Measurements from ENCODE around the gene NMRAL1.

NMRAL1 gene

DNA sequence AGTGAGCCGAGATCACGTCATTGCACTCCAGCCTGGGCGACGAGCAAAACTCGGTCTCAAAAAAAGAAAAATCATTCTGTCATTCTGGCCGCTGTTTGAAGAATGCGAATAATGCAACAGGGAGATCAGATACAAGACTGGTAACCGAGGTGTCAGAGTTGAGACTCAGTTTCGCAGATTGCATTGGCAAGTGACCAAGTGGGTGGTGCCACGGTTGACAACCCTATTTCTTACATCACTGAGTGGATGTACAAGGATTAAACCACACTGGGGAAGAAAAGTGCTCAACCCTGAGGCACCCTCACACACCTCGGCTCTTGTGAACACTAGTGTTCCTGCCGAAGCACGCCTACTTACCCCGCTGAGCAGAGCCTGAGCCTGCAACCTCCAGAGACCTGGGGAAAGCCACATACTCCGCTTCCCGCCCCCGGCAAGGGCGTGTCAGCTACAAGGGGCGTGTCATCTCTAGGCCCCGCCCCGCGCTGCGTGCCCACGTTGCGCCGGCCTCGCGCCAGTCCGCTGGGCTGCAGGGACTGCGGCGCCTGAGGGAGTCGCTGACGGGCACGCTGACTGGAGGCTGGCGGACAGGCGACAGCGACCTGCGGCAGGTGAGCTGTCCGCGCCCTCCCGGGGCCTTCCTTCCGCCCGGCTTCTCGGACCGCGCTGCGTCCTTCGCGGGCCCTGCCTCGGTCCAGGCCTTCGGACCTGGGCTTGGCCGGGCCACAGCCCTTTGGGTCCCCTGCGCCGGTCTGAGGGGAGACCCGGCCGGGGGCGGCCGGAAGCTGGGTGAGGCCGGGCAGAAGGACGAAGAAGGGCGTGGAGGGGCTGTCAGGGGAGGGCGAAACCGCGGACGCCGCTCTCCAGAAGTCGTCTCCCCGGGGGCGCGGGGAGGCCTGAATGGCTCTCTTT lies 1.7 kb upstream of the NMRAL1 start, which contains the start of gene HMOX2:
Gene HMOX2 (plus strand): TSS at position 519 of the 909 bp plus-strand sequence. CDS start 29,127 bp downstream, outside the sequence.
- no peaks in the 10 kb centered on the region for H3K4me1 ChIP-seq (ENCODE audit: insufficient read depth, insufficient read length)

DNA sequence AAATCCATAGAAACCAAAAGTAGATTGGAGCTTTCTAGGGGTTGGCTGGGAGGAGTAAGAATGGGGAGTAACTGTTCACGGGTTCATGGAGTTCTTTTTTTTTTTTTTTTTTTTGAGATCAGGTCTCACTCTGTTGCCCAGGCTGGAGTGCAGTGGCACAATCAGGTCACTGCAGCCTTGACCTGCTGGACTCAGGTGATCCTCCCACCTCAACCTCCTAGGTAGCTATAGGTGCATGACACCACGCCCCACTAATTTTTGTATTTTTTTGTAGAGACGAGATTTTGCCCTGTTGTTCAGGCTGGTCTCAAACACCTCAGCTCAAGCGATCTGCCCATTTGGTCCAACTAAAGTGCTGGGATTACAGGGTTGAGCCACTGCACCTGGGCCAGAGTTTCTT lies 1.5 kb downstream of the NMRAL1 start:
- no peak for DNase-seq (ENCODE audit: low read depth, low spot score)
- Histone ChIP-seq H3K27me3 (ENCODE audit: insufficient read depth, insufficient read length) (no peaks in the 10 kb centered on the region), H3K9me3 (ENCODE audit: insufficient read depth, low read length) (peaks cover 10% of the 10 kb centered on the region; the same call in 1 of the 2 replicates), H3K4me1 (ENCODE audit: insufficient read depth, insufficient read length) (no peaks in the 10 kb centered on the region), H3K9ac (ENCODE audit: insufficient read length, low read depth) (no peak overlapping the region), H3K36me3 (ENCODE audit: insufficient read depth, insufficient read length, low read length) (peaks cover 18% of the 10 kb centered on the region), H3K4me3 (ENCODE audit: insufficient read length, low read depth) (no peak overlapping the region)
- TF ChIP-seq ZNF274 (IDR thresholded peaks at IDR 0.05; ENCODE audit: low read depth, low read length) (no peak), YY1 (IDR thresholded peaks at IDR 0.05; ENCODE audit: insufficient read depth, insufficient read length) (no peak)

More for the DNA sequence above, 1.7 kb upstream of the NMRAL1 start, which contains the start of gene HMOX2:
- no peak for TF ChIP-seq ZNF274 (IDR thresholded peaks at IDR 0.05; ENCODE audit: low read depth, low read length)
- TF ChIP-seq SUZ12 (IDR thresholded peaks at IDR 0.05; ENCODE audit: extremely low read depth, insufficient read depth, insufficient read length), result no peak
- TF ChIP-seq YY1 (IDR thresholded peaks at IDR 0.05; ENCODE audit: insufficient read depth, insufficient read length), result no peak
- Histone ChIP-seq H3K9me3 (ENCODE audit: insufficient read depth, low read length) (peaks cover 10% of the 10 kb centered on the region; the same call in 1 of the 2 replicates), H3K9ac (ENCODE audit: insufficient read length, low read depth) (peak within 1 kb of the TSS; percentile 89), H3K4me3 (ENCODE audit: insufficient read length, low read depth) (peak within 1 kb of the TSS; percentile 84), H3K27me3 (ENCODE audit: insufficient read depth, insufficient read length) (no peaks in the 10 kb centered on the region), H3K36me3 (ENCODE audit: insufficient read depth, insufficient read length, low read length) (peaks cover 14% of the 10 kb centered on the region)
- peak; percentile 94 for DNase-seq (ENCODE audit: low read depth, low spot score)

DNA sequence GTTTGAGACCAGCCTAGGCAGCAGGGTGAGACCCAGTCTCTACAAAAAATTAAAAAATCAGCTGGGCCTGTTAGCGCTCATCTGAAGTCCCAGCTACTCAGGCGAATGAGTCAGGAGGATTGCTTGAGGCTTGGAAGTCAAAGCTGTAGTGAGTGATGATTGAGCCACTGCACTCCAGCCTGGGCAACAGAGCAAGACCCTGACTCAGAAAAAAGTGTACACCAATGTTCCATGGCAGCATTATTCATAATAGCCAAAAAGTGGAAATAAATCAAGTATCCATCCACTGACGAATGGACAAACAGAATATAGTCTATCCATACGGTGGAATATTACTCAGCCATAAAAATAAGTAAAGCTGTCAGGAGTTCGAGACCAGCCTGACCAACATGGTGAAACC lies 2.6 kb downstream of the NMRAL1 start:
- H3K36me3 ChIP-seq (ENCODE audit: insufficient read depth, insufficient read length, low read length), result peaks cover 27% of the 10 kb centered on the region
- peaks cover 10% of the 10 kb centered on the region; the same call in 1 of the 2 replicates for H3K9me3 ChIP-seq (ENCODE audit: insufficient read depth, low read length)
- no peaks in the 10 kb centered on the region for H3K27me3 ChIP-seq (ENCODE audit: insufficient read depth, insufficient read length)
- no peak overlapping the region for H3K4me3 ChIP-seq (ENCODE audit: insufficient read length, low read depth)
- DNase-seq (ENCODE audit: low read depth, low spot score), result no peak
- H3K9ac ChIP-seq (ENCODE audit: insufficient read length, low read depth), result no peak overlapping the region
- no peaks in the 10 kb centered on the region for H3K4me1 ChIP-seq (ENCODE audit: insufficient read depth, insufficient read length)
- TF ChIP-seq ZNF274 (IDR thresholded peaks at IDR 0.05; ENCODE audit: low read depth, low read length) (no peak), YY1 (IDR thresholded peaks at IDR 0.05; ENCODE audit: insufficient read depth, insufficient read length) (no peak), SUZ12 (IDR thresholded peaks at IDR 0.05; ENCODE audit: extremely low read depth, insufficient read depth, insufficient read length) (no peak)

DNA sequence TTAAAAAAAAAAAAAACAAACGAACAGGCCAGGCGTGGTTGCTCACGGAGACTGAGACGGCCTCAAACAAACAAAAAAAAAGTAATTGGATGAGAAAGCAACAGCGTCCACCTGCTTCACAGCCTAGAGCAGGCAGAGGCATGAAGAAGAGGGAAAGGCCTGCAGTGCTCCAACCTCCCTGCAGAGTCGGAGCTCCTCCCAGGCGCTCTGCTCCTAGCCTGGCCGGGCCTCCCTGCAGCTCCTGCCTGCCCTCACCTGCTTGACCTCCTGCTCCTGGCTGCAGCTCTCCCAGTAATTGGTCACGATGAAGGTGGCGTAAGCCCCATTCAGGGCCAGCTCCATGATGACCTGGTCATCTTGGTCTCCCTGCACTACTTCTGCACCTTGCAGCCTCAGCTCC lies 5.5 kb downstream of the NMRAL1 start:
- Histone ChIP-seq H3K4me1 (ENCODE audit: insufficient read depth, insufficient read length) (no peaks in the 10 kb centered on the region), H3K27me3 (ENCODE audit: insufficient read depth, insufficient read length) (no peaks in the 10 kb centered on the region), H3K9me3 (ENCODE audit: insufficient read depth, low read length) (no peaks in the 10 kb centered on the region), H3K4me3 (ENCODE audit: insufficient read length, low read depth) (no peak overlapping the region), H3K9ac (ENCODE audit: insufficient read length, low read depth) (no peak overlapping the region), H3K36me3 (ENCODE audit: insufficient read depth, insufficient read length, low read length) (peaks cover 52% of the 10 kb centered on the region)
- DNase-seq (ENCODE audit: low read depth, low spot score), result no peak
- TF ChIP-seq YY1 (IDR thresholded peaks at IDR 0.05; ENCODE audit: insufficient read depth, insufficient read length) (no peak), SUZ12 (IDR thresholded peaks at IDR 0.05; ENCODE audit: extremely low read depth, insufficient read depth, insufficient read length) (no peak), ZNF274 (IDR thresholded peaks at IDR 0.05; ENCODE audit: low read depth, low read length) (no peak)

DNA sequence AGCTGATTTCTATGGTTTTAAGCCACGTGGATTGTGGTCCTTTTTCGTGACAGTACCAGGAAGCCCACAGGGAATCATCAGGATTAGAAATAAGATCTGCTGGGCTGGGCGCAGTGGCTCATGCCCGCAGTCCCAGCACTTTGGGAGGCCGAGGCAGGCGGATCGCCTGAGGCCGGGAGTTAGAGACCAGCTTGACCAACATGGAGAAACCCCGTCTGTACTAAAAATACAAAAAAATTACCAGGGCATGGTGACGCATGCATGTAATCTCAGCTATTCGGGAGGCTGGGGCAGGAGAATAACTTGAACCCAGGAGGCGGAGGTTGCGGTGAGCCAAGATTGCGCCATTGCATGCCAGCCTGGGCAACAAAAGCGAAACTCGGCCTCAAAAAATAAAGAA lies 6.5 kb downstream of the NMRAL1 start:
- TF ChIP-seq YY1 (IDR thresholded peaks at IDR 0.05; ENCODE audit: insufficient read depth, insufficient read length), result no peak
- no peak for TF ChIP-seq SUZ12 (IDR thresholded peaks at IDR 0.05; ENCODE audit: extremely low read depth, insufficient read depth, insufficient read length)
- no peak for TF ChIP-seq ZNF274 (IDR thresholded peaks at IDR 0.05; ENCODE audit: low read depth, low read length)
- no peak overlapping the region for H3K9ac ChIP-seq (ENCODE audit: insufficient read length, low read depth)
- no peak for DNase-seq (ENCODE audit: low read depth, low spot score)
- no peaks in the 10 kb centered on the region for H3K27me3 ChIP-seq (ENCODE audit: insufficient read depth, insufficient read length)
- H3K9me3 ChIP-seq (ENCODE audit: insufficient read depth, low read length), result no peaks in the 10 kb centered on the region
- peaks cover 4% of the 10 kb centered on the region for H3K4me1 ChIP-seq (ENCODE audit: insufficient read depth, insufficient read length)
- peaks cover 62% of the 10 kb centered on the region for H3K36me3 ChIP-seq (ENCODE audit: insufficient read depth, insufficient read length, low read length)
- H3K4me3 ChIP-seq (ENCODE audit: insufficient read length, low read depth), result no peak overlapping the region

DNA sequence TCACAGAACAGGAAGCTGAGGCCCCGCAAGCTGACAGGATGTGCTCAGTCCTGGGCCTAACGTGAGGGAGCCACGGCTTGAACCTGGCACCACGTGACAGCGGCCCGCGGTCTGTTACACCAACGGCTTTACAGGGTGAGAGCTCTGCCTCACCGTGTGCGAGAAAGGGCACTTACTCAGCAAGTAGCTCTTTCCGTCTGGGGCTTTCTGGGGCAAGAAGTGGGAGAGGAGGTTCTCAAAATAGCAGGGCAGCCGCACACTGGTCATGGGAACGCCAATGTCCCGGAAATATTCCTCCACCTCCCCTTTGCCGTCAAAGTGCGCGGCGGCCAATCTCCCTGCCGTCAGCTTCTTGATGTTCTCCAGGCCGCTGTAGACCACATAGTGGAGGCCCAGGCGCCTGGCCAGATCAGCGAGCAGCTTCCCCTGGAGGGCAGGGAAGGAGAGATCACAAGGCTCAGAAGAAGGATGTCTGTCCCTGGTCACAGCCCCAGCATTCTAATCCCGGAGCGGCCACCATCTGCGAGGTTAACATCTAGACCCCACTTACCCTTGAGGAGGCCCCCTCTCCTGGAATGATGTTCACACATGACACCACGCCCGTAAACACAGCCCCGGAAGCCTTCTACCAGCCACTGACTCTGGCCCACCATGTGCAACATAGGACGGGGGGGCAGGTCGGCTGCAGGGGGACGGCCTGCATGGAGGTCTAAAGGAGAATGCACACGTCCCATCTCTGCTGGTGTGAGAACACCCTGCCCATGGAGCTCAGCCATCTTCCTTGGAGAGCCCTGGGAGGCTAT lies 8.2 kb downstream of the NMRAL1 start:
- H3K9me3 ChIP-seq (ENCODE audit: insufficient read depth, low read length), result no peaks in the 10 kb centered on the region
- no peak for DNase-seq (ENCODE audit: low read depth, low spot score)
- peaks cover 73% of the 10 kb centered on the region for H3K36me3 ChIP-seq (ENCODE audit: insufficient read depth, insufficient read length, low read length)
- no peaks in the 10 kb centered on the region for H3K27me3 ChIP-seq (ENCODE audit: insufficient read depth, insufficient read length)
- no peak overlapping the region for H3K4me3 ChIP-seq (ENCODE audit: insufficient read length, low read depth)
- H3K9ac ChIP-seq (ENCODE audit: insufficient read length, low read depth), result no peak overlapping the region
- peaks cover 6% of the 10 kb centered on the region for H3K4me1 ChIP-seq (ENCODE audit: insufficient read depth, insufficient read length)
- no peak for TF ChIP-seq YY1 (IDR thresholded peaks at IDR 0.05; ENCODE audit: insufficient read depth, insufficient read length)
- TF ChIP-seq ZNF274 (IDR thresholded peaks at IDR 0.05; ENCODE audit: low read depth, low read length), result no peak
- TF ChIP-seq SUZ12 (IDR thresholded peaks at IDR 0.05; ENCODE audit: extremely low read depth, insufficient read depth, insufficient read length), result no peak

Measured in NT2/D1 (cell line).